Urinary bladder (tissue), 4 donors: Measurements from ENCODE around the gene FOXK1. TPM values are rescaled to one million over a fixed set of nuclear protein-coding genes. Genes with fewer than 3 reads are reported as not detected.

Experiments
- DNase-seq: peaks from one replicate; pipeline ENCODE4 v3.0.0-alpha.2; 2015; ENCODE audit errors: extremely low spot score
- H3K27ac ChIP-seq: one replicate; pipeline ENCODE4 v1.5.1; 2013; ENCODE audit warnings: low read depth, mild to moderate bottlenecking, moderate library complexity
- H3K36me3 ChIP-seq: one replicate; pipeline ENCODE4 v1.6.1; 2013; ENCODE audit warnings: mild to moderate bottlenecking, moderate library complexity; ENCODE audit not compliant: insufficient read depth
- H3K4me1 ChIP-seq: one replicate; pipeline ENCODE4 v1.6.1; 2013; ENCODE audit warnings: mild to moderate bottlenecking, moderate library complexity; ENCODE audit not compliant: insufficient read depth
- H3K4me3 ChIP-seq: one replicate; pipeline ENCODE4 v1.5.1; 2013; ENCODE audit warnings: low read depth, low read length
- WGBS: extraction: QIAGEN DNeasy Blood & Tissue Kit; methylation state at CpG from one replicate; pipeline ENCODE4 v1.1.7; 2013; 5-methylcytosine and 5-hydroxymethylcytosine counted together
- polyA plus RNA-seq: library from polyadenylated mRNA; stranded (reverse); fragments of 200-250 nt; gene quantifications from one replicate; pipeline ENCODE4 v1.2.3, GENCODE V29; 2013
- total RNA-seq: library from RNA; depleted of rRNA; stranded (reverse); fragments of >200 nt; gene quantifications from one replicate; pipeline ENCODE4 v1.2.3, GENCODE V29; 2014
- donor health status: healthy with polysubstance abuse.
- donor health status: healthy.

The FOXK1 gene
- total and polyA plus RNA-seq, 2 donors = 8.1 to 22.2 TPM

- no peak for DNase-seq
- H3K4me1 ChIP-seq = no peaks in the 10 kb centered on the region
Observed at GRCh38 chr7:4694305-4694704, 12.2 kb downstream of the FOXK1 start.

GRCh38 chr7:4698707-4699275, 16.7 kb downstream of the FOXK1 start:
- 94% methylated on average over 10 of the region's 10 CpGs for WGBS
- Histone ChIP-seq H3K4me1 (no peaks in the 10 kb centered on the region), H3K4me3 (no peak overlapping the region), H3K36me3 (no peaks in the 10 kb centered on the region), H3K27ac (no peak overlapping the region)
- DNase-seq = no peak

More at GRCh38 chr7:4694305-4694704, 12.2 kb downstream of the FOXK1 start:
- 63% methylated on average over 2 of the region's 2 CpGs for WGBS
- no peaks in the 10 kb centered on the region for H3K36me3 ChIP-seq
- no peak overlapping the region for H3K4me3 ChIP-seq
- H3K27ac ChIP-seq = peak overlapping the region; percentile 62

GRCh38 chr7:4699841-4700240, 17.7 kb downstream of the FOXK1 start:
- WGBS = 63% methylated on average over 10 of the region's 10 CpGs
- no peak for DNase-seq
- Histone ChIP-seq H3K4me3 (no peak overlapping the region), H3K27ac (no peak overlapping the region), H3K36me3 (no peaks in the 10 kb centered on the region), H3K4me1 (no peaks in the 10 kb centered on the region)

GRCh38 chr7:4700577-4701235, 18.6 kb downstream of the FOXK1 start:
- no peak overlapping the region for H3K27ac ChIP-seq
- H3K4me3 ChIP-seq = no peak overlapping the region
- 76% methylated on average over 14 of the region's 14 CpGs for WGBS
- H3K36me3 ChIP-seq = no peaks in the 10 kb centered on the region
- no peaks in the 10 kb centered on the region for H3K4me1 ChIP-seq
- no peak for DNase-seq

- Histone ChIP-seq H3K36me3 (no peaks in the 10 kb centered on the region), H3K27ac (no peak overlapping the region), H3K4me3 (no peak overlapping the region), H3K4me1 (no peaks in the 10 kb centered on the region)
- WGBS = 68% methylated on average over 20 of the region's 20 CpGs
- DNase-seq = no peak
Observed at GRCh38 chr7:4702961-4703512, 20.9 kb downstream of the FOXK1 start.

GRCh38 chr7:4703532-4703931, 21.4 kb downstream of the FOXK1 start:
- no peak overlapping the region for H3K27ac ChIP-seq
- H3K4me1 ChIP-seq = no peaks in the 10 kb centered on the region
- no peaks in the 10 kb centered on the region for H3K36me3 ChIP-seq
- H3K4me3 ChIP-seq = no peak overlapping the region
- no peak for DNase-seq
- 89% methylated on average over 9 of the region's 9 CpGs for WGBS

GRCh38 chr7:4706384-4707216, 24.5 kb downstream of the FOXK1 start:
- Histone ChIP-seq H3K36me3 (no peaks in the 10 kb centered on the region), H3K4me1 (no peaks in the 10 kb centered on the region), H3K27ac (no peak overlapping the region), H3K4me3 (no peak overlapping the region)
- DNase-seq = no peak
- WGBS = 67% methylated on average over 21 of the region's 21 CpGs

- 78% methylated on average over 22 of the region's 22 CpGs for WGBS
- Histone ChIP-seq H3K36me3 (no peaks in the 10 kb centered on the region), H3K4me3 (no peak overlapping the region), H3K27ac (no peak overlapping the region), H3K4me1 (no peaks in the 10 kb centered on the region)
- no peak for DNase-seq
Observed at GRCh38 chr7:4707217-4707741, 25.2 kb downstream of the FOXK1 start.

GRCh38 chr7:4707980-4708411, 25.9 kb downstream of the FOXK1 start:
- no peak for DNase-seq
- 78% methylated on average over 12 of the region's 12 CpGs for WGBS
- no peak overlapping the region for H3K4me3 ChIP-seq
- no peak overlapping the region for H3K27ac ChIP-seq
- no peaks in the 10 kb centered on the region for H3K4me1 ChIP-seq
- H3K36me3 ChIP-seq = no peaks in the 10 kb centered on the region

GRCh38 chr7:4709187-4709586, 27.1 kb downstream of the FOXK1 start:
- Histone ChIP-seq H3K4me1 (no peaks in the 10 kb centered on the region), H3K36me3 (no peaks in the 10 kb centered on the region), H3K27ac (no peak overlapping the region), H3K4me3 (no peak overlapping the region)
- WGBS = 87% methylated on average over 22 of the region's 22 CpGs
- no peak for DNase-seq

GRCh38 chr7:4711093-4711492, 29.0 kb downstream of the FOXK1 start:
- H3K4me1 ChIP-seq = no peaks in the 10 kb centered on the region
- no peak overlapping the region for H3K4me3 ChIP-seq
- H3K27ac ChIP-seq = no peak overlapping the region
- DNase-seq = no peak
- no peaks in the 10 kb centered on the region for H3K36me3 ChIP-seq
- WGBS = 94% methylated on average over 10 of the region's 10 CpGs

GRCh38 chr7:4711634-4712033, 29.5 kb downstream of the FOXK1 start:
- WGBS = 93% methylated on average over 18 of the region's 18 CpGs
- H3K27ac ChIP-seq = no peak overlapping the region
- no peak overlapping the region for H3K4me3 ChIP-seq
- no peaks in the 10 kb centered on the region for H3K4me1 ChIP-seq
- no peaks in the 10 kb centered on the region for H3K36me3 ChIP-seq
- DNase-seq = no peak

- 65% methylated on average over 24 of the region's 24 CpGs for whole genome bisulfite sequencing
- Histone ChIP-seq H3K36me3 (no peaks in the 10 kb centered on the region), H3K4me1 (no peaks in the 10 kb centered on the region), H3K4me3 (no peak overlapping the region), H3K27ac (no peak overlapping the region)
- no peak for DNase-seq
Observed at GRCh38 chr7:4712281-4713182, 30.4 kb downstream of the FOXK1 start.
